Neuronal stem cell (in vitro differentiated cells): ENCODE measurements around the gene MTHFSD.

ENCODE experiments used
- DNase-seq: peaks from one replicate; pipeline ENCODE4 v3.0.0-alpha.2; 2013; ENCODE audit warnings: low spot score
- H2AFZ ChIP-seq: one replicate; pipeline ENCODE4 v1.6.1; 2013; ENCODE audit warnings: mild to moderate bottlenecking, low read length, inconsistent platforms
- H2AK5ac ChIP-seq: 2 replicates; pipeline ENCODE4 v1.6.1; 2013; ENCODE audit warnings: low read depth, mild to moderate bottlenecking, inconsistent platforms, low read length, moderate library complexity, mixed read lengths
- H2BK120ac ChIP-seq: 2 replicates; pipeline ENCODE4 v1.6.1; 2013; ENCODE audit warnings: low read depth, mild to moderate bottlenecking, inconsistent platforms, low read length, moderate library complexity, mixed read lengths
- H2BK12ac ChIP-seq: one replicate; pipeline ENCODE4 v1.6.1; 2013; ENCODE audit warnings: low read length, inconsistent platforms
- H2BK15ac ChIP-seq: 2 replicates; pipeline ENCODE4 v1.6.1; 2013; ENCODE audit warnings: mild to moderate bottlenecking, low read length, inconsistent platforms, mixed read lengths
- H2BK5ac ChIP-seq: one replicate; pipeline ENCODE4 v1.6.1; 2013; ENCODE audit warnings: inconsistent platforms, mild to moderate bottlenecking, low read length, moderate library complexity
- H3K14ac ChIP-seq: one replicate; pipeline ENCODE4 v1.6.1; 2013; ENCODE audit warnings: low read length, inconsistent platforms
- H3K18ac ChIP-seq: 2 replicates; pipeline ENCODE4 v1.6.1; 2013; ENCODE audit warnings: low read length, inconsistent platforms
- H3K23ac ChIP-seq: 2 replicates; pipeline ENCODE4 v1.6.1; 2013; ENCODE audit warnings: low read depth, mild to moderate bottlenecking, mixed read lengths, low read length, inconsistent platforms; ENCODE audit not compliant: poor library complexity
- H3K27ac ChIP-seq: replicated peaks from 3 replicates; pipeline ENCODE4 v1.5.1; 2013; ENCODE audit warnings: low read length, inconsistent platforms
- H3K27me3 ChIP-seq, 3 experiments: 2 replicates each; pipeline ENCODE4 v1.6.1; 2013; ENCODE audit warnings: low read length in 3 of 3, mild to moderate bottlenecking in 2 of 3, inconsistent platforms in 1 of 3, low read depth in 1 of 3, mixed read lengths in 1 of 3, moderate library complexity in 1 of 3; ENCODE audit not compliant: control insufficient read depth in 3 of 3, insufficient read depth in 3 of 3
- H3K36me3 ChIP-seq, 2 donors: replicated peaks in 1 of 2; 2 replicates each; pipeline ENCODE4 v1.6.1; 2013; ENCODE audit warnings: low read length in 2 of 2; ENCODE audit not compliant: control insufficient read depth in 2 of 2, insufficient read depth in 2 of 2
- H3K4ac ChIP-seq: 2 replicates; pipeline ENCODE4 v1.6.1; 2013; ENCODE audit warnings: inconsistent platforms, mild to moderate bottlenecking, low read length, moderate library complexity
- H3K4me1 ChIP-seq, 2 donors: 1 replicate in 1 of 2; 2 replicates in 1 of 2; pipeline ENCODE4 v1.6.1; 2013; ENCODE audit warnings: low read length in 2 of 2, low read depth in 1 of 2; ENCODE audit not compliant: control insufficient read depth in 2 of 2, insufficient read depth in 1 of 2
- H3K4me2 ChIP-seq: one replicate; pipeline ENCODE4 v1.6.1; 2013; ENCODE audit warnings: mild to moderate bottlenecking, low read length, inconsistent platforms; ENCODE audit not compliant: insufficient read depth, poor library complexity, severe bottlenecking
- H3K4me3 ChIP-seq, 2 donors: 2 replicates each; pipeline ENCODE4 v1.5.1; 2013; ENCODE audit warnings: low read length in 2 of 2, mild to moderate bottlenecking in 2 of 2, inconsistent platforms in 1 of 2, moderate library complexity in 1 of 2
- H3K79me1 ChIP-seq: one replicate; pipeline ENCODE4 v1.6.1; 2013; ENCODE audit warnings: low read depth, mild to moderate bottlenecking, inconsistent platforms, low read length, moderate library complexity
- H3K9ac ChIP-seq: one replicate; pipeline ENCODE4 v1.6.1; 2013; ENCODE audit warnings: mild to moderate bottlenecking, low read depth, low read length, inconsistent platforms; ENCODE audit not compliant: poor library complexity
- H3K9me3 ChIP-seq, 2 donors: replicated peaks in 1 of 2; 2 replicates each; pipeline versions ENCODE3 to v1.6.1; 2013; ENCODE audit warnings: low read length in 2 of 2, mild to moderate bottlenecking in 2 of 2, inconsistent platforms in 1 of 2, low read depth in 1 of 2, mixed read lengths in 1 of 2, moderate library complexity in 1 of 2; ENCODE audit not compliant: control insufficient read depth in 2 of 2, insufficient read depth in 1 of 2
- H4K8ac ChIP-seq: one replicate; pipeline ENCODE4 v1.6.1; 2013; ENCODE audit warnings: low read depth, mild to moderate bottlenecking, inconsistent platforms, low read length, moderate library complexity
- H4K91ac ChIP-seq: one replicate; pipeline ENCODE4 v1.6.1; 2013; ENCODE audit warnings: low read length, low read depth, mild to moderate bottlenecking, inconsistent platforms; ENCODE audit not compliant: poor library complexity
- WGBS, 2 donors: extraction: QIAGEN DNeasy Blood & Tissue Kit; methylation state at CpG; one replicate each; pipeline ENCODE4 v1.1.7; 2013; ENCODE audit warnings: missing lambda C conversion rate in 2 of 2, mixed read lengths in 1 of 2; ENCODE audit not compliant: insufficient read length in 2 of 2, insufficient replicate concordance in 1 of 2; ENCODE audit errors: extremely low coverage in 2 of 2; 5-methylcytosine and 5-hydroxymethylcytosine counted together

Gene MTHFSD

DNA sequence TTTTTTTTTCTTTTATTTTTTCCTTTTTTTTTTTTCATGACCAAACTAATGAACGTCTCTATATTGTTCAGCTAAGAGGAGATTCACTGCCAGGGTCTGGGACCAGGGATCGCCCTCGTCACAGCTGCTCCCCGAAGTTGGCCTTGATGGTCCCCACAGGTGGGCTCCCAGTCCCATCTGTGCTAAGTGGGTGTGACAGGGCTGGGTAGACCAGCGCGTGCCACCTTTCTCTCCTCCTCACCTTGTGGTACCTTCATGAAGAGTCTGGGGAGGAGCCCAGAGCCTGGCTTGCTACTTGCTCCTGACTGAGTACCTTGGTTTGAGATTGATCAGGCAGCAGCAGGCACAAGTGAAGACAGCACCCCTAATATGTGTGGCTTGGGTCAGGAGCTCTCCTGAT lies 51.2 kb downstream of the MTHFSD start:
- Histone ChIP-seq H2BK5ac (no peak overlapping the region), H3K79me1 (no peaks in the 10 kb centered on the region), H3K9me3 (peaks cover 0 to 11% of the 10 kb centered on the region in 2 donors), H2AFZ (no peak overlapping the region), H3K4ac (no peak overlapping the region), H3K4me1 (peaks cover 0 to 4% of the 10 kb centered on the region in 2 donors), H2BK12ac (no peak overlapping the region), H2BK15ac (no peak overlapping the region), H3K18ac (no peak overlapping the region), H3K36me3 (no peaks in the 10 kb centered on the region), H3K9ac (no peak overlapping the region), H4K8ac (no peak overlapping the region), H3K14ac (no peak overlapping the region), H3K4me2 (no peak overlapping the region), H3K27ac (no peak overlapping the region), H3K23ac (no peak overlapping the region), H3K27me3 (peaks cover 88 to 100% (median 99%) of the 10 kb centered on the region in 3 experiments), H2AK5ac (no peak overlapping the region), H2BK120ac (no peak overlapping the region), H4K91ac (no peak overlapping the region), H3K4me3 (no peak overlapping the region)
- no peak for DNase-seq
- no CpG with 5 or more reads among the region's 6 CpGs for WGBS, 2 donors

DNA sequence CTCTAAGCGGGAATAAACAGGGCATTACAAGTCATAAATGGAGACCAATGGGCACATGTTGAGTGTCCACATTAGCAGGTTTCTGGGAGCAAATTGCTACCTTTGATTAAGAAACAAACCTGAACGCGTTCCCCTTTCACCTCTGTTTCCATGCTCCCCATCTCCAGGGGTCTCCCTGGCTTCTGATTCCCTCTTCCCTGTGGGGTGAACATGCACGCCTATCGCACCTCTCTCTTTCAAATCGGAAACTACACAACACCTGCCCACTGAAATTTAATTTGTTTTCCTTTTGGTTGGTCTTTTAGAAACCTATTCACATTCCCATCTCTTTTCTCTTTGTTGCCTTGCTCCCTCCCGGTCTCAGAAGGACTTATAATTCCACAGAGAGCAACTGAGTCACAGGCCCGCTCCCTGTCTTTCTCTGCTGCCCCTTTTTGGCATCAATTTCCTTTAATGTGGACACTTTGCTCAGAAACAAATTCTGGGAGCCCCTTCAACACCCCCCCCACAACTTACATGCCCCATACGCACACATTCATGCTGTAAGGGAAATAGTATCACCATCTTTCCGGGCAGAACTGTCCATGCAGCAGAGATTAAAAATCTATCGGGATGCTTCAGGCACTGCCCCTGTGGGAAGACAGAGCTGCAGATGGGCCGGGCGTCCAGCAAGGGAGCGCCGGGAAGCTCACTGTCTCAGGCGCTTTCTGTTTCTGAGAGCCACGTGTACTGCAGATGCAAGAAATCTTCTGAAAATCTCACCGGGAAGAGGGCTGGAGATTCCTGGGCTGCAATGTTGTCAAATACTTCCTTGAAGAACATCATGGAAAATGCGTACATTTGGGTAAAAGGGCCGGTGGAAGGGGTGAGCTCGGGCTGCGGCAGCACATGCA lies 51.9 kb downstream of the MTHFSD start:
- H4K8ac ChIP-seq, result no peak overlapping the region
- no peak overlapping the region for H3K18ac ChIP-seq
- H2BK5ac ChIP-seq, result no peak overlapping the region
- H3K23ac ChIP-seq, result peak overlapping the region; percentile 69
- peaks cover 0 to 4% of the 10 kb centered on the region in 2 donors for H3K4me1 ChIP-seq
- no peak overlapping the region for H2BK15ac ChIP-seq
- no peak overlapping the region for H2BK12ac ChIP-seq
- no peak overlapping the region for H3K4ac ChIP-seq
- no peaks in the 10 kb centered on the region for H3K36me3 ChIP-seq
- H3K27me3 ChIP-seq, result peaks cover 89 to 100% (median 99%) of the 10 kb centered on the region in 3 experiments
- H3K9me3 ChIP-seq, result peaks cover 0 to 12% of the 10 kb centered on the region in 2 donors
- H3K9ac ChIP-seq, result no peak overlapping the region
- no peak overlapping the region for H3K4me3 ChIP-seq
- no peaks in the 10 kb centered on the region for H3K79me1 ChIP-seq
- no peak overlapping the region for H3K14ac ChIP-seq
- H2AFZ ChIP-seq, result no peak overlapping the region
- no peak for DNase-seq
- H2AK5ac ChIP-seq, result no peak overlapping the region
- H2BK120ac ChIP-seq, result no peak overlapping the region
- H3K4me2 ChIP-seq, result no peak overlapping the region
- no peak overlapping the region for H3K27ac ChIP-seq
- WGBS, 2 donors, result no CpG with 5 or more reads among the region's 22 CpGs
- no peak overlapping the region for H4K91ac ChIP-seq

DNA sequence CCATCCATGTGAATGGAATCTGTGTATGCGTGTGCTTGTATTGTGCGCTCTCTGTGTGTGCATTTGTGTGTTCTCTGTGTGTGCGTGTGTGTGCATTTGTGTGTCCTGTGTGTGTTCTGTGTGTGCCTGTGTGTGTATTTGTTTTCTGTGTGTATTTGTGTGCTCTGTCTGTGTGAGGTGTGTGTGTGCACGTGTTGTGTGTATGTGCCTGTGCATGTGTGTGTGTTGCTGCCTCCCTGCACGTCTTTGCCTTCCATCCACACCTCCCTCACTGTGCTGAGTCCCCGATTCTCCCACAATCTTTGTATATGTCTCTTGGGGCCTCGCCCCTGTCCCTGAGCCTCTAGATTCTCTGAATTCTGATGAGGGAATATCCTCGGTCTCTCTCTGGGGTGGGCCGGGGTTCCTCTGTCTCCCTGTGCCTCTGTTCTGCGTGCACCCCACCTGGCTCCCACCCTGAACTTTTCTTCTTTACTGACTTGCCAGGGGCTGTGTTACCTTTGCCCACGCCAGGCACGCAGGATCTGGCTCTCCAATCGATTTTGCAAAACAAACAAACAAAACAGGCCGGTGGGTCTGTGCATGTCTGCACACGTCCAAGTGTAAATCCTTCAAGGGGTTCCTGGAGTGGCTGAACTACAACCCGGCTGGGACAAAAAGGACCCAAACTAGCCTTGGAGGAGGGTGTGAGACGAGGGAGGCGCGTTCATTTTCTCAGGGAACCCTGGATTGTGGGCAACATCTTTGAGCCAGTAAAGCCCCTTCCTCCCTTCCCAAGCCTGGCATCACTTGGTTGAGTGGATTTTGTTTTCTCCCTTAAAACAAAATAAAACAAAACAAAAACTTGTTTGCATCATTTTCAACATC lies 52.8 kb downstream of the MTHFSD start:
- Histone ChIP-seq H3K4me3 (no peak overlapping the region), H3K4ac (no peak overlapping the region), H3K23ac (peak overlapping the region; percentile 37), H3K9me3 (peaks cover 0 to 11% of the 10 kb centered on the region in 2 donors), H2BK120ac (no peak overlapping the region), H2AK5ac (no peak overlapping the region), H2BK5ac (no peak overlapping the region), H3K27ac (no peak overlapping the region), H3K14ac (peak overlapping the region; percentile 96), H3K27me3 (peaks cover 81 to 98% (median 96%) of the 10 kb centered on the region in 3 experiments), H3K18ac (peak overlapping the region; percentile 41), H2BK12ac (peak overlapping the region; percentile 65), H3K36me3 (no peaks in the 10 kb centered on the region), H3K4me1 (no peaks in the 10 kb centered on the region), H2BK15ac (no peak overlapping the region), H3K4me2 (no peak overlapping the region), H4K8ac (no peak overlapping the region), H2AFZ (no peak overlapping the region), H4K91ac (no peak overlapping the region), H3K9ac (peak overlapping the region; percentile 7), H3K79me1 (no peaks in the 10 kb centered on the region)
- WGBS, 2 donors, result no CpG with 5 or more reads among the region's 19 CpGs
- DNase-seq, result no peak
